ENCODE measurements around the gene FEM1B.

Gene FEM1B

DNA sequence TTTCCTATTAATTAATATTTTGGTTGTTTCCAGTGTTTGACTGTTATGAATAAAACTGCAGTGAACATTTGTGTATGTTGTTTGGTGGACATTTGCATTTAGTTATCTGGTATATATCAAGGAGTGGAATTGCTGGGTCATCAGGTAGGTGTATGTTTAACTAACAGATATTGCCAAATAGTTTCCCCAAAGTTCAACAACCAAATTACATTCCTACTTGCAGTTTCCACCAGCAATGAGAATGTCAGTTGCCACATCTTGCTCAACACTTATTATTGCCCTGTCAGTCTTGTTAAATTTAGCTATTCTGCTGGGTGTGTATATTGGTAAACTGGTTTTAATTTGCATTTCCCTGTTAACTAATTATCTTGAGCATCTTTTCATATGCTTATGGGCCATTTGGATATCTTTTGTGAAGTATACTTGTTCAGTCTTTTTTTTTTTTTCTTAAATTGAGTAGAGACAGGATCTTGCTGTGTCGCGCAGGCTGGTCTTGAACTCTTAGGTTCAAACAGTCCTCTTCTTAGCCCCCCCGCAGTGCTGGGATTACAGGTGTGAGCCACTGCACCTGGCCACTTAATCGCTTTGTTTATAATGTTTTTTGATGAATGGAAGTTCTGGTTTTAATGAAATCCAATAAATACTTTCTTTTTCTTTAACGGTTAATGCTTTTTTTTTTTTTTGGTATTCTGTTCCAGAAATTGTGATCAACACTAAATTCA is 7.9 kb downstream of the FEM1B start:
- Histone ChIP-seq H3K4me3 (ENCODE audit: low read depth, low read length) (no peak overlapping the region), H3K36me3 (ENCODE audit: insufficient read depth, low read length) (peaks cover 42% of the 10 kb centered on the region), H3K4me1 (ENCODE audit: control insufficient read depth, insufficient read depth, low read length, unreplicated experiment) (peaks cover 29% of the 10 kb centered on the region), H3K27me3 (ENCODE audit: insufficient read depth, low read length) (no peaks in the 10 kb centered on the region), H2AFZ (ENCODE audit: low read length, unreplicated experiment) (no peak overlapping the region), H3K79me2 (ENCODE audit: control insufficient read depth, insufficient read depth, low read length, unreplicated experiment) (peaks cover 98% of the 10 kb centered on the region), H3K27ac (ENCODE audit: low read depth, low read length) (no peak overlapping the region)

DNA sequence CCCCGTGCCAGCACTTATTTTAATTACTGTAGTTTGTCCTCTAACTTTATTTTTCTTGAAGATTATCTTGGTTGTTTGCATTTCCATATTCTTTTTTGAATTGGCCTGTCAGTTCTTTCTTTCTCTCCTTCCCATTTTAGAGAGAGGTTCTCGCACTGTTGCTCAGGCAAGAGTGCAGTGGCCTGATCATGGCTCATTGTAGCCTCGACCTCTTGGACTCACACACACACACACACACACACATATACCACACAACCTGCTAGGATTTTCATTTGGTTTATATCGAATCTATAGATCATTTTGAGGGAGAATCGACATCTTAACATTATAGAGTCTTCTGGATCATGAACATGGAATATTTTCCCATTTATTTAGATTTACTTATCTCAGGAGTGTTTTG is 8.7 kb downstream of the FEM1B start:
- no peak overlapping the region for H3K27ac ChIP-seq (ENCODE audit: low read depth, low read length)
- no peak overlapping the region for H2AFZ ChIP-seq (ENCODE audit: low read length, unreplicated experiment)
- H3K4me1 ChIP-seq (ENCODE audit: control insufficient read depth, insufficient read depth, low read length, unreplicated experiment): peaks cover 21% of the 10 kb centered on the region
- H3K27me3 ChIP-seq (ENCODE audit: insufficient read depth, low read length): no peaks in the 10 kb centered on the region
- H3K36me3 ChIP-seq (ENCODE audit: insufficient read depth, low read length): peaks cover 50% of the 10 kb centered on the region
- H3K4me3 ChIP-seq (ENCODE audit: low read depth, low read length): no peak overlapping the region
- H3K79me2 ChIP-seq (ENCODE audit: control insufficient read depth, insufficient read depth, low read length, unreplicated experiment): peaks cover 98% of the 10 kb centered on the region

DNA sequence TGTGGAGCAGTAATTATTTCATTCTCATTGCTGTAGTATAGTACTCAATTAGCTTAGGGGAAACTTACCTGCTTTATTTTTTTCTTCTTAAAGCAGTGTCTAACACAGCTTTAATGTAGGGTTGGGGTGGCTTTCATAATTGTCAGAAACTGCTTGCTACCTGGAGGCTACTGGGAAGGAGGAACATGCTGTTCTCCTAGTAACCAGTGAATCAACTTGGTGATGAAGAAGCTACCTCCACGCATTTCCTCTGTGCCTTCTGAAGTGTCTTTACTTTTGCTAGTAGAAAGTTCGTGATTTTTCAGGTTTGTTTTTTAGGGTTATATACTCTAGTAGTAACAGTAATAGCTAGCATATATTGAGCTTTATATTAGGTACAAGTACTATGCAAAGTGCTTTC is 11.5 kb downstream of the FEM1B start:
- H3K4me1 ChIP-seq (ENCODE audit: control insufficient read depth, insufficient read depth, low read length, unreplicated experiment): peaks cover 19% of the 10 kb centered on the region
- H3K27ac ChIP-seq (ENCODE audit: low read depth, low read length): no peak overlapping the region

DNA sequence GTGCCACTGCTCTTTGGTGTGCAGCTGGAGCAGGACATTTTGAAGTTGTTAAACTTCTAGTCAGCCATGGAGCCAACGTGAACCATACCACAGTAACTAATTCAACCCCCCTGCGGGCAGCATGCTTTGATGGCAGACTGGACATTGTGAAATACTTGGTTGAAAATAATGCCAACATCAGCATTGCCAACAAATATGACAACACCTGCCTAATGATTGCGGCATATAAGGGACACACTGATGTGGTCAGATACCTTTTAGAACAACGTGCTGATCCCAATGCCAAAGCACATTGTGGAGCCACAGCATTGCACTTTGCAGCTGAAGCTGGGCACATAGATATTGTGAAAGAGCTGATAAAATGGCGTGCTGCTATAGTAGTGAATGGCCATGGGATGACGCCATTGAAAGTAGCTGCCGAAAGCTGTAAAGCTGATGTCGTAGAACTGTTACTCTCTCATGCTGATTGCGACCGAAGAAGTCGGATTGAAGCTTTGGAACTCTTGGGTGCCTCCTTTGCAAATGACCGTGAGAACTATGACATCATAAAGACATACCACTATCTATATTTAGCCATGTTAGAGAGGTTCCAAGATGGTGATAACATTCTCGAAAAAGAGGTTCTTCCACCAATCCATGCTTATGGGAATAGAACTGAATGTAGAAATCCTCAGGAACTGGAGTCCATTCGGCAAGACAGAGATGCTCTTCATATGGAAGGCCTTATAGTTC is 12.2 kb downstream of the FEM1B start:
- Histone ChIP-seq H3K27ac (ENCODE audit: low read depth, low read length) (no peak overlapping the region), H3K4me3 (ENCODE audit: low read depth, low read length) (no peak overlapping the region), H2AFZ (ENCODE audit: low read length, unreplicated experiment) (no peak overlapping the region), H3K4me1 (ENCODE audit: control insufficient read depth, insufficient read depth, low read length, unreplicated experiment) (peaks cover 19% of the 10 kb centered on the region), H3K36me3 (ENCODE audit: insufficient read depth, low read length) (peaks cover 47% of the 10 kb centered on the region), H3K79me2 (ENCODE audit: control insufficient read depth, insufficient read depth, low read length, unreplicated experiment) (peaks cover 91% of the 10 kb centered on the region), H3K27me3 (ENCODE audit: insufficient read depth, low read length) (no peaks in the 10 kb centered on the region)

More for the DNA sequence above, 11.5 kb downstream of the FEM1B start:
- no peaks in the 10 kb centered on the region for H3K27me3 ChIP-seq (ENCODE audit: insufficient read depth, low read length)
- H2AFZ ChIP-seq (ENCODE audit: low read length, unreplicated experiment): no peak overlapping the region
- H3K4me3 ChIP-seq (ENCODE audit: low read depth, low read length): no peak overlapping the region
- peaks cover 95% of the 10 kb centered on the region for H3K79me2 ChIP-seq (ENCODE audit: control insufficient read depth, insufficient read depth, low read length, unreplicated experiment)
- peaks cover 54% of the 10 kb centered on the region for H3K36me3 ChIP-seq (ENCODE audit: insufficient read depth, low read length)

DNA sequence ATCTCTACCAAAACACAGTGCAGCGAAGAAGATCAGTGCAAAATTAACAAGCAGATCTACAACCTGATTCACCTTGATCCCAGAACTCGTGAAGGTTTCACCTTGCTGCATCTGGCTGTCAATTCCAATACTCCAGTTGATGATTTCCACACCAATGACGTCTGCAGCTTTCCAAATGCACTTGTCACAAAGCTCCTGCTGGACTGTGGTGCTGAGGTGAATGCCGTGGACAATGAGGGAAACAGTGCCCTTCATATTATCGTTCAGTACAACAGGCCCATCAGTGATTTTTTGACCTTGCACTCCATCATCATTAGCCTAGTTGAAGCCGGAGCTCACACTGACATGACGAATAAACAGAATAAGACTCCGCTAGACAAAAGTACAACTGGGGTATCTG is 13.2 kb downstream of the FEM1B start:
- H3K36me3 ChIP-seq (ENCODE audit: insufficient read depth, low read length): peaks cover 38% of the 10 kb centered on the region
- no peak overlapping the region for H3K27ac ChIP-seq (ENCODE audit: low read depth, low read length)
- H3K79me2 ChIP-seq (ENCODE audit: control insufficient read depth, insufficient read depth, low read length, unreplicated experiment): peaks cover 87% of the 10 kb centered on the region
- no peak overlapping the region for H3K4me3 ChIP-seq (ENCODE audit: low read depth, low read length)
- H3K27me3 ChIP-seq (ENCODE audit: insufficient read depth, low read length): no peaks in the 10 kb centered on the region
- peaks cover 17% of the 10 kb centered on the region for H3K4me1 ChIP-seq (ENCODE audit: control insufficient read depth, insufficient read depth, low read length, unreplicated experiment)
- H2AFZ ChIP-seq (ENCODE audit: low read length, unreplicated experiment): no peak overlapping the region

DNA sequence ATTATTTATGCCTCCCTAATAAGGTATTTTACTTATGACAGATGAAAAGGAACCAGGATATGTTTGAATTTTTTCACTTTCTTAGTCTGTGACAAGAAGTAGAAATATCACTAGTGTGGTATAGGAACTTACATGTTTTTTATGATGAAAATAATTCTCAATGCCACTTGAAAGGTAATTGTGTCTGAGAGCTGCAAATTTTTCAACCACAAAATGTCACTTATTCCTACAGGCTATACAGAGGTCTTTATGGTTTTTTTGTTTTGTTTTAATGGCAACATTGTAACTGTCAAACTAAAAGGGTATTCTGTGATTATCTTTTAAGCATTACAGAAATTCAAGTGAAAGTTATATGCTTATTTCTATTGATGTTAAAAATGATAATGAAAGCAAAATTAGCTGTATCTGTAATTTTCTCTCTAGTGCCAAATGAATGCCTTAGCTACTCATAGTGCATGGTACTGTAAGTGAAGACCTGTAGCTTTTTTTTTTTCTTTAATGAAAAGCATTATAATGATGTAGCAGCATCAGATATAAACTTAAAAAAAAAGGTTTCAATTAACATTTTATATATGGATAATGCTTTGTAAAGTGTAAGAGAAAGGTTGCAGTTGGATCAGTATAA is 14.7 kb downstream of the FEM1B start:
- Histone ChIP-seq H3K27ac (ENCODE audit: low read depth, low read length) (no peak overlapping the region), H3K4me3 (ENCODE audit: low read depth, low read length) (no peak overlapping the region), H3K79me2 (ENCODE audit: control insufficient read depth, insufficient read depth, low read length, unreplicated experiment) (peaks cover 75% of the 10 kb centered on the region), H3K27me3 (ENCODE audit: insufficient read depth, low read length) (no peaks in the 10 kb centered on the region), H3K36me3 (ENCODE audit: insufficient read depth, low read length) (peaks cover 31% of the 10 kb centered on the region), H2AFZ (ENCODE audit: low read length, unreplicated experiment) (no peak overlapping the region), H3K4me1 (ENCODE audit: control insufficient read depth, insufficient read depth, low read length, unreplicated experiment) (peaks cover 12% of the 10 kb centered on the region)

DNA sequence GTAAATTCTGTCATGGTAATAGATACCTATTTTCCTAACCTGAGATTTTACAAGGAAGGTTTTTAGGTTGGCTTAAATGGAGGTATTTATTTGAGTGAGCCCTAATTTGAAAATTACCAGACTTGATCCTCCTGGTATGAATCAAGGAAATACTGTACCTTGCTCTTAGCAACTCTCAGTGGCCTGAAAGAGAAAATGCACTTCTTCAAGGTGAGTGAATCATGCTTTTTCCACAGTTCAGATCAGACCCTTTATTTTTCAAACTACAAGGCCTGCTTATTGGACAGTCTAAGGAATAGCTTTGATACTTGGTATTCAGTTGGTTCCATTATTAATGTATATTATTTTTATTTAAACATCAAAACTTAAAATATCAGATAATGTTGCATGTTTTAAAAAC is 15.4 kb downstream of the FEM1B start:
- Histone ChIP-seq H3K27me3 (ENCODE audit: insufficient read depth, low read length) (no peaks in the 10 kb centered on the region), H2AFZ (ENCODE audit: low read length, unreplicated experiment) (no peak overlapping the region), H3K79me2 (ENCODE audit: control insufficient read depth, insufficient read depth, low read length, unreplicated experiment) (peaks cover 69% of the 10 kb centered on the region), H3K27ac (ENCODE audit: low read depth, low read length) (no peak overlapping the region), H3K4me3 (ENCODE audit: low read depth, low read length) (no peak overlapping the region), H3K36me3 (ENCODE audit: insufficient read depth, low read length) (peaks cover 30% of the 10 kb centered on the region), H3K4me1 (ENCODE audit: control insufficient read depth, insufficient read depth, low read length, unreplicated experiment) (peaks cover 12% of the 10 kb centered on the region)

DNA sequence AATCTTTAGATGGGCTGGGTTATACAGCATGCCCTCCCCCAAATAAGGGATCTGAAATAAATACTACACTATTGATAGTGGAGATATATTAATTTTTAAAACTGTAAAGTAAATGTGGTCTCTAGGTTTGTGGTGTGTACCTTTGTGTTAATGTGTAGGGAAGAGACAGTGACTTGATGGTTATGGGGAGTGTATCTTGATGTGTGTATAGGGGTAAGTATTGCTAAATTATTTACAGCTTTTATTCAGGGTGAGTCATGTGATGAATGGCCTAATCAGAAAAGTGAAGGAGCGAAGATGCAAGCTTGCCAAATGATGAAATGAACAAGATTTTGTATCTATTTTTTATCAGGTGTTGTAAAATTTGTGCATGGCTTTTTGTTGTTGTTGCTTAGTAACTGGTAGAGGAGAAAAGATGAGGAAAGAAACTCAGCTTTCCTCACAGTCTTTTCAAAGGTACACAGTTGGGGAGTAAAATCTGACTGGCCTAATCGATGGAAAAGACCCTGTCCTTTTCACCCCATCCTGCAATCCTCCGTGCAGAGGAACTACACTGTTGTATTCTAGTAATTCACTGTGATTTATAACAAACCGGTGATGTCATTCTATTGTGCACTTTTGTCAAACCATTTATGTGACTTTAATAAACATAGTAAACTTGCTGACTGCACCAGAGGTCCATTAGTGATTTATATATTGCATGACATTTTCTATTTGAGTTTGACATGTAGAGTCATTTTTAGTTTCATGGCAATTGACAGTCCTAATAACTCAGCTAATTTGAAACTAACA is 17.7 kb downstream of the FEM1B start:
- Histone ChIP-seq H3K27ac (ENCODE audit: low read depth, low read length) (peak overlapping the region; percentile 8; the same call in 1 of the 2 replicates), H3K4me3 (ENCODE audit: low read depth, low read length) (no peak overlapping the region), H3K36me3 (ENCODE audit: insufficient read depth, low read length) (peaks cover 14% of the 10 kb centered on the region), H2AFZ (ENCODE audit: low read length, unreplicated experiment) (no peak overlapping the region), H3K4me1 (ENCODE audit: control insufficient read depth, insufficient read depth, low read length, unreplicated experiment) (peaks cover 19% of the 10 kb centered on the region), H3K79me2 (ENCODE audit: control insufficient read depth, insufficient read depth, low read length, unreplicated experiment) (peaks cover 47% of the 10 kb centered on the region), H3K27me3 (ENCODE audit: insufficient read depth, low read length) (no peaks in the 10 kb centered on the region)

DNA sequence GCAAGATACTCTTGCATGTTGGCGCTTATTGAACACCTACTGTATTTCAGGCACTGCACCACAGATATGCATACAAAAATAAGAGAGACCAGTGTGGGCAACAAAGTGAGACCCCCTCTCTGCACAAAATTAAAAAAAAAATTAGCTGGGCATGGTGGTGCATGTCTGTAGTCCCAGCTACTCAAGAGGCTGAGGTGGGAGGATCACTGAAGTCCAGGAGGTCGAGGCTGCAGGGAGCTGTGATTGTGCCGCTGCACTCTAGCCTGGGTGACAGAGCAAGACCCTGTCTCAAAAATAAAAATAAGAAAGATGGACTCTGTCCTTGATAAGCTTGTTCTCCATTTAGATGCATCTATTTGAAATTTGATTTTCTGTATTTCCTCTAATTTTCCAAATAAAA is 20.8 kb downstream of the FEM1B start:
- H3K4me3 ChIP-seq (ENCODE audit: low read depth, low read length): no peak overlapping the region
- H3K27ac ChIP-seq (ENCODE audit: low read depth, low read length): no peak overlapping the region

DNA sequence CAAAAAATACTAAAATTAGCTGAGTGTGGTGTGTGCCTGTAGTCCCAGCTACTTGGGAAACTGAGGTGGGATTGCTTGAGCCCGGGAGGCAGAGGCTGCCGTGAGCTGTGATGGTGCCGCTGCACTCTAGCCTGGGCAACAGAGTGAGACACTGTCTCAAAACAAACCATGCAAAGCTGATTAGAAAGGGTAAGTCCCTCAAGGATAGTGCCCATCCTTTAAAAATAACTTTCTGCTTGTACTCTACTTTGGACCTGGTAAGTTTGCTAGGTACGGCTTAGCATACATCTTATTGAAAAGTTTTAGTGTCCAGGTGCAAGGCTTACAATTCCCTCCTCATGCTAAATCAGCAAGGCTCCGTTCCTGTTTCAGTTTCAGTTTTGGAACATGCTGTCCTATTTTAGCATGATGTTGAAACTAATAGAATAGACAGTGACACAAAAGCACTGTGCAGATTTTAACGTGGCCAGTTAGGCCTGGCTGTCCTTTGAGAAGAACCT is 21.4 kb downstream of the FEM1B start:
- Histone ChIP-seq H3K27ac (ENCODE audit: low read depth, low read length) (peak overlapping the region; percentile 51), H3K27me3 (ENCODE audit: insufficient read depth, low read length) (no peaks in the 10 kb centered on the region), H3K4me3 (ENCODE audit: low read depth, low read length) (peak overlapping the region; percentile 73), H3K79me2 (ENCODE audit: control insufficient read depth, insufficient read depth, low read length, unreplicated experiment) (peaks cover 14% of the 10 kb centered on the region), H3K36me3 (ENCODE audit: insufficient read depth, low read length) (no peaks in the 10 kb centered on the region; the same call in 1 of the 2 replicates), H3K4me1 (ENCODE audit: control insufficient read depth, insufficient read depth, low read length, unreplicated experiment) (peaks cover 10% of the 10 kb centered on the region), H2AFZ (ENCODE audit: low read length, unreplicated experiment) (no peak overlapping the region)

More for the DNA sequence above, 20.8 kb downstream of the FEM1B start:
- Histone ChIP-seq H3K36me3 (ENCODE audit: insufficient read depth, low read length) (no peaks in the 10 kb centered on the region; the same call in 1 of the 2 replicates), H2AFZ (ENCODE audit: low read length, unreplicated experiment) (no peak overlapping the region), H3K79me2 (ENCODE audit: control insufficient read depth, insufficient read depth, low read length, unreplicated experiment) (peaks cover 19% of the 10 kb centered on the region), H3K4me1 (ENCODE audit: control insufficient read depth, insufficient read depth, low read length, unreplicated experiment) (peaks cover 10% of the 10 kb centered on the region), H3K27me3 (ENCODE audit: insufficient read depth, low read length) (no peaks in the 10 kb centered on the region)
